Lower leg skin (tissue), 4 donors: ENCODE results near the gene TET2. TPM values are rescaled to one million over a fixed set of nuclear protein-coding genes. Genes with fewer than 3 reads are reported as not detected.

Experiments
- DNase-seq, 2 donors: peaks; one replicate each; pipeline ENCODE4 v3.0.0-alpha.2; 2019; ENCODE audit warnings: low spot score in 2 of 2
- H3K4me3 ChIP-seq: fragments of 200-600 bp; sonication (generic); 2 replicates; pipeline ENCODE4 v1.5.1; 2017; ENCODE audit warnings: mild to moderate bottlenecking, low read depth; ENCODE audit not compliant: poor library complexity, severe bottlenecking
- POLR2A ChIP-seq, 2 donors: fragments of 450-650 bp; IDR thresholded peaks; one replicate each; pipeline ENCODE4 v1.6.1; 2016 to 2017; ENCODE audit warnings: antibody characterized with exemption in 2 of 2, mild to moderate bottlenecking in 1 of 2, moderate library complexity in 1 of 2
- WGBS, 2 donors: methylation state at CpG; one replicate each; pipeline ENCODE4 v1.1.5; 2018; 5-methylcytosine and 5-hydroxymethylcytosine counted together
- intact Hi-C: fragments of 100-400 bp; cut with DNase I; formaldehyde crosslinking; loops from one replicate; pipeline ENCODE4 v1.15.0; 2023; ENCODE audit warnings: low total_unique reads
- total RNA-seq, 4 donors: library from RNA; depleted of rRNA; stranded (reverse); fragments of >200 nt; gene quantifications; one replicate each; pipeline ENCODE4 v1.1.0, GENCODE V29; 2016
- TF ChIP-seq, protein P1 (sequence below), 3 donors: fragments of 450-650 bp; IDR thresholded peaks; one replicate each; pipeline ENCODE4 v1.5.1; 2016; ENCODE audit warnings: antibody characterized with exemption in 3 of 3, mild to moderate bottlenecking in 3 of 3, moderate library complexity in 2 of 3

The TET2 gene
- total RNA-seq, 4 donors from 2014 or later, result 31.0 to 36.0 (median 32.8) TPM

DNA sequence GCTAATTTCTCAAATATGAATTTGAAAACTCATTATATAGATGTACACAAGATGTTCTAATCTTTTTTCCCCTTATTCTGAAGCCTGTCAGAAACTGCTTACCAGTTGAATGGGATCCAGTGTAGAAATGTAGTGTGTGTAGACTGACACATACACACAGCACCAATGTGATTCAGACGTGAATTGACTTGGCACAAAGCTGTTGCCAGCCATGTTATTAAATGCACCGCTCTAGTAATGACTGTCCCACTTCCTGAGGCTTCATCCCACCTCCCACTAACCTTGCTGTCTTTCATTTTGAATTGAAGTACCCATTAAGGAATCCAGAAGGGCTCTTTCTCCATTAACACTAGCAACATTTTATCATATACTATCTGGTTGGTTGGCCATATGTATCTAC lies 180.5 kb downstream of the TET2 start:
- TF ChIP-seq, protein P1, sequence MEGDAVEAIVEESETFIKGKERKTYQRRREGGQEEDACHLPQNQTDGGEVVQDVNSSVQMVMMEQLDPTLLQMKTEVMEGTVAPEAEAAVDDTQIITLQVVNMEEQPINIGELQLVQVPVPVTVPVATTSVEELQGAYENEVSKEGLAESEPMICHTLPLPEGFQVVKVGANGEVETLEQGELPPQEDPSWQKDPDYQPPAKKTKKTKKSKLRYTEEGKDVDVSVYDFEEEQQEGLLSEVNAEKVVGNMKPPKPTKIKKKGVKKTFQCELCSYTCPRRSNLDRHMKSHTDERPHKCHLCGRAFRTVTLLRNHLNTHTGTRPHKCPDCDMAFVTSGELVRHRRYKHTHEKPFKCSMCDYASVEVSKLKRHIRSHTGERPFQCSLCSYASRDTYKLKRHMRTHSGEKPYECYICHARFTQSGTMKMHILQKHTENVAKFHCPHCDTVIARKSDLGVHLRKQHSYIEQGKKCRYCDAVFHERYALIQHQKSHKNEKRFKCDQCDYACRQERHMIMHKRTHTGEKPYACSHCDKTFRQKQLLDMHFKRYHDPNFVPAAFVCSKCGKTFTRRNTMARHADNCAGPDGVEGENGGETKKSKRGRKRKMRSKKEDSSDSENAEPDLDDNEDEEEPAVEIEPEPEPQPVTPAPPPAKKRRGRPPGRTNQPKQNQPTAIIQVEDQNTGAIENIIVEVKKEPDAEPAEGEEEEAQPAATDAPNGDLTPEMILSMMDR (IDR thresholded peaks at IDR 0.05), result no peak
- no peak for TF ChIP-seq POLR2A (IDR thresholded peaks at IDR 0.05)
- no peak overlapping the region for H3K4me3 ChIP-seq
- whole genome bisulfite sequencing, 2 donors, result 63 to 75% methylated on average over 2 of the region's 2 CpGs

DNA sequence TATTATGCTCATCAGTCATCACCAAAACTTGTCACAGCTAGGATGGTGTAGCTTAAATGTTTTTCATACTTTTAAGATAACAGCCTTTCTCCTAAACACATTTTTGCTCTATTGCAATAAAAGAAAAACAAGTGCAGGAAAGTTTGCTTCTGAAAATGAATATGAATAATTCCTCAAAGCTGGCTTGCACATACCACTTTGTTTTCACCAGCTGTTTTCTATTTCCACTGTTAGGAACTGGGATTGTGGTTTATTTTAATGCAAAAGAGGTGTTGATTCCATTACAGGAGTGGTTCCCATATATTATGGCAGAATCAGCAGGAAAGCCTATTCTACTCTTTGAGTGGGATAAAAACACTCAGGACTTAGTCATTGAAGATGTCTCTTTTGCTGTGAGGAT lies 181.3 kb downstream of the TET2 start:
- TF ChIP-seq POLR2A (IDR thresholded peaks at IDR 0.05), result no peak
- TF ChIP-seq, protein P1 (IDR thresholded peaks at IDR 0.05), result no peak
- intact Hi-C loops, result no loop called here
- DNase-seq, result no peak
- H3K4me3 ChIP-seq, result no peak overlapping the region

More for the DNA sequence above, 180.5 kb downstream of the TET2 start:
- DNase-seq, result no peak
- intact Hi-C loops, result no loop called here

DNA sequence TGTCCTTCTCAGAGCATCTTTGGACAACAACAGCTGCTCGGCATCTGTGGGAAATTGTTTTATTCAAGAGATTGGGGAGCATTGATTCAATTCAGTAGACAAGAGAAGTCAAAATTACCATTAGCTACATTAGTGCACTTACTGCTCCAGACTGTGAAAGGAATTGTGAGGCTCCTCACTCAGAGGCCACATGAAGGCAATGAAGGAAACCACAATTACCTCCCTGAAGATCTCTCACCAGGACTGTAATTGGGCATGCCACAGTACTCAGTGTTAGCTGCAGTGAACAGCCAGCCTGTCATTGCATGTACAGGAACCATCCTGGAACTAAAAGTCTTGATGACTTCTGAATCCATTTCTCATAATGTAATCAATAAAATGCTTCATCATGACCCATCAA lies 182.4 kb downstream of the TET2 start:
- 86 to 90% methylated on average over 1 of the region's 1 CpG for WGBS, 2 donors
- TF ChIP-seq, protein P1 (IDR thresholded peaks at IDR 0.05), result no peak
- no peak for TF ChIP-seq POLR2A (IDR thresholded peaks at IDR 0.05)
- no peak for DNase-seq
- intact Hi-C loops, result no loop called here
- no peak overlapping the region for H3K4me3 ChIP-seq
